HG03159 (cell line): Measurements from ENCODE around the gene ENOX1.

Experiments
- ATAC-seq: cut with Tn5 transposase; IDR thresholded peaks from one replicate; pipeline ENCODE4 v1.9.1; 2021; ENCODE audit warnings: mild to moderate bottlenecking, moderate library complexity; ENCODE audit not compliant: unreplicated experiment

Gene ENOX1

DNA sequence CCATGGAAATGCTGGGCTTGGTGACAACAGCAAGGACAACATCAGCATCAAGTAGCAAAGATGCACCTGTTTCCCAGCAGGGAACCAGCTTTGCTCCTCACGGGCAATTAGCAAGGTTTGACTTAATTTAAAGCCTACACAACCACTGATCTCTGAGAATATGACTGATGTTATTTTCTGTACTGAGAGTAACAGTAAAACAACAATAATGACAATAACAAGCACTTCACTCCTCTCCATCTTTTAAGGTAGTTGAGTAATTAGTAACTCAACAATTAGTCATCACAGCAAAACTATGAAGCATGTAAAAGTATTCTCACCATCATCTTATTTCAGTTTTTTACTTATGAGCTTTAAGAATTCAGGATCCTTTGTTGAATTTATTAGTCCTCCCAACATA lies 37.3 kb downstream of the ENOX1 start:
- ATAC-seq: no peak

DNA sequence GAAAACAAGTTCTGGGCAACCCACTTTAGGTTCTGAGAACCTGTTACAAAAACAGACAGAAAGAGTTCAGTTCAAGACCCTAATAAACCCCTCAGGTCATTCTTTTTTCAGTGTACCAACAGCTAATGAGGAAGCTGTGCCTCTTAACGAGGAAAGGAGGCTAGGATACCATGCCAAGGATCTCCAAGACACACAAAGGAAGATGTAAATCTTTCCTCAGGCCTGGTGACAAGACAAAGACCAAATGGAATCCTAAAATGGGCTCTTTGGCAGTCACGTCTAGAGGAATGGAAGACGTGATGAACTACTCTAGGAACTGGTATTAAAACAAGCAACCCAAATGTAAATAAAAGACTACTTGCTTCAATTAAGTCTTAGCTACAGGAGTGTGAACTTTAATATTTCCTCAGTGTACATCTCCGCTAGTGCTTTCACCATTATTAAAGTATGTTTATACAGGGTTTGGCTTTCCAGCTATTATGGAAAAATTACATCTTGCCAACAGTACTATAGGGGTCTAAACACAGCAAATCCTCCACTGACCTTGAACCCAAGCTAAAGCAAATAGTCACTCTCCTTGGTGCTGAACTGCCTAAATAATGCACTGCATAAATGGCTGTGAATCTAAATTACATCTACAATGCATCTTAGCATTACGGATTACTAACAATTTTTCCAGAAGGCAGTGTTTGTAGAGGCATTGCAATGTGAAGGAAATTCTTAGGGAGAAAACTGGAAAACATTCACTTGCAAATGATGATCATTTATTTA lies 42.3 kb downstream of the ENOX1 start:
- no peak for ATAC-seq

DNA sequence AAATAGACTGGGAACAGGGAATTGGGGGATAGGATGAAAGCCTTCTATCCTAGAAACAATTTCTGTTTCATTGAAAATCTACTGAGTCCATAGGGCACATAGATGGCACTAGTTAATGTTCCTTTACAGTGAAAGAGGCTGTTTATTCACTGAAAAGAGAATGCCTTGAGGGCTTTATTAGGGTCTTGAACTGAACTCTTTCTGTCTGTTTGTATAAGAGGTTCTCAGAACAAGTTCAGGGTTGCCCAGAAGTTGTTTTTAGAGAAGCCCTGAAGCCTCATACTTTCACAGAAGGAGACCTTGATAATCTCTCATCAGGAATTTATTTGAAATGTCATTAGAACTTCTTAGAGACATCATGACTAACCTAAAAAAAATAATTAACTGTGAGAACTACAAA lies 43.9 kb downstream of the ENOX1 start:
- ATAC-seq: no peak

DNA sequence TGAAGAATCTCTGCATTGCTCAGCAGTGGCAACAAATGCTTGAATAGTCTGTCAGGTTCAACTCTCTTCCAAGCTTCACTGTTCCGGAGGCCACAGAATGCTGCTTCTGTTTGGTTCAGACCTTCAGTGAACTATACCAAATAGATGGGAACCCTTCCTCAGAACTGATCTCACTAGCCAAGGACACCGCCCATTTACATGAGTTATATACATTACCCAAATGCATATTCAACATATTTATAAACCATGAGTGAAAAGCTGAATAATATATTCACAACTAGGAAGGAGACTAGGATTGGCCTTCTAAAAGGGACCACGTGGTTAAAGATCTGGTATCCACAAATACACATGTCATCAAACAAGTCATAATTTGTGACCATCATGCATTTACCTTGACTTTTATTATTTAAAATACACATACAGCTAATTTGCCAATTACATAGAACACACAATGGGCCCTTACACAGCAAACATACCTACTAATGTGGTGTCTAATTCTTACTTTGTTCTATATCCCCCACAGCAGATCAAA lies 49.3 kb downstream of the ENOX1 start:
- no peak for ATAC-seq

DNA sequence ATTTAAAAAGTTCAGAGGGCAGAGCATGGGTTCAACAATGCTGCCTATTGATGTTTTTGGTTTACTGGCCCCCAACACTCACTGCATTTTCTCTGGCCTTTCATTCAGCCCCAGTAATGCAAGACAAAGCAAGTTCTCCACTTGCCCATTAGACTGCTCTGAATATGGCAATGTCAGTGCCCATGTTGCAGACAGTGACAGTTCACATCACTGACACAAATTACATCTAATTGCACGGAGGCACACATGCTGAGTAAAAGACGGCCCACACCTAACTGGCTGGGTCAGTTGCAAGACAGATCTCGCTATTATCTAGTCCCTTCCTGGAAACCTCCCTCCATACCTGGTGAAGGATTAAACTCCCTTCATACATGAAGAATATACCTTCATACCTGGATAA lies 54.0 kb downstream of the ENOX1 start:
- ATAC-seq: no peak

DNA sequence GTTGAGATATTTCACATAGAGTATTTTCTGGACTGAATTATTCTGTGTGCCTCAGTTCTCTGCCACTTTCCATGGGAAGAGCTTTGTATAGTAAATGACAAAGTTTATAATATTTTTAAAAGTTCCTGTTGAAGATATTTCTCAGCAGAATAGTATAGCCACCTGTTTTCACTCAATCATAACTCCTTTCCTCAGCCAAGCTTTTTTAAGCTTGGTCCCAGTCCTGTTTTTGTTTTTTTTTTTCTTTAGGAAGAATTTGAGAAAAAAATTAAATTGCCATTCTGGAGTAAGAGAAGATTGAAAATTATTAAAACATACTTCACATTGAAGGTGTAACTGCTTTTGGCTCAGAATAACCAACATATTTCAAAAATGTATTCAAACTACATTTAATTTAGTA lies 55.5 kb downstream of the ENOX1 start:
- no peak for ATAC-seq

DNA sequence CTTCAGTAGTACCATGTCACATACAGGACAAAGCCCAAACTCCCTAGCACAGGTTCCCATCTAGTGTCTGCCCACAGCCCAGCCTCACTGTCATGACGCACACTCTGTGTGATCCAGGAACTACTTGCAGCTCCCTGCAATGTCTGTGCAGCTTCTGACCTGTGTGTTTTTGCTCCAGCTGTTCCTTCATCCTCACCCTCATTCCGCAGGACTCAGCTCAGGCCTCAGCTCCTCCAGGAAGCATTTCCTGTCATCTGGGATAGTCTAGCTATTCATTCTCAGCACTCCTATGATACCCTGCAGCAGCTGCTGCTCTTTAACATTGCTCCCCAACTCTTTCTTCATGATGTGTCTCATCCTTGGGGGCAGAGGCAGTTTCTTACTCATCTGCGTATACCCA lies 56.1 kb downstream of the ENOX1 start:
- no peak for ATAC-seq

DNA sequence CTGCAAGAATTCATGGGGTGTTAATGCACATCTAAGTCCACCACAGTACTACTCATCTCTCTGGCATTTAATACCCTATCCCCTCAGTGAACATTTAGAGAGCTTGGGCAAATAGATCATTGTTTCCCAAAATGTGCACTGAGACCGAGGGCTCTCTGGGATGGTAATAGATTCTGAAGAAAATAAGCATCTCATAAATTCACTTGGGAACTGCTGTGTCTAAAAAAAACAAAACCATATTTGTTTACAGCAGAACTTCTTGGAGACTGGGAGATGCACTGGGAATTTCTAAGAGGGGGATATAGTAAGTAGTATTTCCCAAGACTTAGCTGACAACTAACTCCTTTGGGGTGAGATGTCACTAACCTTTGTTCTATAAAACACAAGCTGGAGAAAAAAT lies 58.4 kb downstream of the ENOX1 start:
- ATAC-seq: no peak

DNA sequence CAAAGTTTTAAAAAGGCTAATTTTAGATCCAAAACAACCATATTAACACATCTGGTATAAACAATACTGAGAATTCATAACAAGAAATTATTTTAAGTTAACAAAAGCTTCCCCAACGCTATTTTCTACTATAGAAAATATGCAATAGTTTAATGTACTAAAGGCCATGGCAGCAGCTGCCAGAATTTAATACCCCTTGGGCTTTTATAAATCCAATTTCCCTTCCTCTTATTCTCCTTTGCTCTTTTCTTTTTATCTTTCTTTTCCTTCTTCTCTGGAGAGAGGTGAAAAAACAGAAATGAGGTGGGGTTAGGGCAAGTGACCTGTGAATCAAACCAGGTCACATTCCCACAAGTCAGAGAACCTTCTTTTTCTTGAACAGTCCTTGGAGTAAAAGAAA lies 58.9 kb downstream of the ENOX1 start:
- ATAC-seq: no peak

DNA sequence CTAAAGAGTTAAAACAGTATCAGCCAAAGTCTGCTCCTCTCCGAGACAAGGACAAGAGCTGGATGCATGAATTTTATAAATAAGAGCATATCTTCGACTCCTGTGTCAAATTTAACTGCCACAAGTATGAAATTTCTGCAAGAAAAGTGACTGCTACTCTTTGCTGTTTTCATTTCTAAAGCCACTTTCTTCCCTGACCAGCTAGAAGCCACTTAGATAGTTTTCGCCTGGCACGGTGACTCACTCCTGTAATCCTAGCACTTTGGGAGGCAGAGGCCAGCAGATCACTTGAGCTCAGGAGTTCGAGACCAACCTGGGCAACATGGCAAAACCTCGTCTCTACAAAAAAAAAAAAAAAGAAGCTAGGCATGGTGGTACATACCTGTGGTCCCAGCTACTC lies 61.3 kb downstream of the ENOX1 start:
- ATAC-seq: no peak

DNA sequence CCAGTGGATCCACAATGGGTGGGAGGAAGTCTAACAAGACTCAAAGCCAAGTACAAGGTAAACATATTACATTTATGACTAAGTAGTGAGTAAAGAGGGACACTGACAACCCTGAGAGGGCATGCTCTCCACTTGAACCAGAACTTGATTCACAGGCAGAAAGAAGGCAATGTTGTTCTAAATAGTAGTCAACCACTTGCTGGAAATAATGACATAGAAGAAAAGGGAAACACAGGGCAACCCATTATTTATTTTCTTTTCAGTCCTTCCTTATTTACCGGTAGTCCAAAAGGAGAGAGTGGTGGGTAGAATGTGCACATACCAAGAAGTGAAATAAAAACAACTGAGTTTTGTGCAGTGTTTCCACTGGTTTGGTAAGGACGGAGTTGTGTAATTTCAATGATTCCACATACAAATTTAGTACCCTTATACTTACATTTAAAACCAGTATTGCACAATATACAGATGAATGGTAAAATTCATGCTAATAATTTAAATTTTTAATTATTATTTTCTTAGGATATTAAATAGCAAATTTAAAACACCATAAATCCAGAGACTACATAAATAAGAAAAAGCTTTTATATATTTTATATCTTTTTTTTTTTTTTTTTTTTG lies 65.9 kb downstream of the ENOX1 start:
- ATAC-seq: no peak

DNA sequence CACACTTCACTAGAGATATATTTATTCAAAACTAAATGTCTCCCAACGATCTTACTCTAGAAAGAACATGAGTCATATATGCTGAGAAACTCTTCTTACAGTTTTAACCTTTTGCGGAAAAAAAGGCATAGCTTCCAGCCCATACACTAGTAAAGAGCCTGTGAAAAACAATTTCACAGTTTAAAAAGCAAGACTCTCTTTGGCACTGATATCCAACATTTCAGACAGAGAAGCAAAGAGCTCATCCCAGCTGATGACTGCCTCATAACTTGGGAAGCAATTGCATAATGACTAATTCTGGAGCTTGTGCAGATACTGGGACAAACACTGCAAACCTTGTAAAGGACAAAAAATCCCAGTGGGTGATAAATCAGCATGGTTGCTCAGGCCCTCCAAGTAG lies 88.0 kb downstream of the ENOX1 start:
- no peak for ATAC-seq

DNA sequence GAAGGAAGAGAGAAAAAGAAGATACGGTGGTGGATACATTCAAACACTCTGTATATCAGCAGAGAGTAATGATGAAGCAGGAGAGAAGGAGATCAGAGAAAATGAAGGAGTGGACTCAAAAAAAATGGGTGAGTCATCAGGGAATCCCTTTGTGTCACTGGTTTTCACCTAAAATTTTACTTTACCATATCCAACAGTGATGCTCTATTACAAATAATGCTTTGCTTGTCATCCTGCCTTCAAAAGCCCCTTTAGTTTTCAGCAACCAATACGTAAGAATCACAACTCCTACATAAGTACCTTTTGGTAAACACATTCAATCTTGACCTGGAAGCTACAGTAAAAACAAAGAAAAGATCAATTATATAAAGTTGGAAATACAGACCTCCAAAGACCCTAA lies 88.8 kb downstream of the ENOX1 start:
- ATAC-seq: no peak

DNA sequence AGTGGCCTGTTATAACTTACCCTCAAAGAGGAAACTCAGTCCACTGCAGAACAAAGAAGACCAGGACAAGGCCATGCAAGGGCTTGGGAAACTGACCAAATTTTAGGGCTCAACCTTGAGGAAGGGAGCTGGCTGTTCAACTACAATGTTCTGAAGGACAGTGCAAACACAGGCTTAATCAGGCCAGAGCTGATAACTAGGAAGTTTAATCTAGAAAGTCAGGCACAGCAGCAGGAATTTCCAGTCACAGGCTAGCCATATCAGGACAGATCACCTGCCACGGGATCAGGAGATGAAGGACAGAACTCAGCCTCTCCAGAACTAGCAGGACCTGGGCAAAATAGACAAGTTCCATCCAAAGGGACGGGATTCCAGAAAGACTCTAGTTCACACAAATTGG lies 89.4 kb downstream of the ENOX1 start:
- no peak for ATAC-seq

DNA sequence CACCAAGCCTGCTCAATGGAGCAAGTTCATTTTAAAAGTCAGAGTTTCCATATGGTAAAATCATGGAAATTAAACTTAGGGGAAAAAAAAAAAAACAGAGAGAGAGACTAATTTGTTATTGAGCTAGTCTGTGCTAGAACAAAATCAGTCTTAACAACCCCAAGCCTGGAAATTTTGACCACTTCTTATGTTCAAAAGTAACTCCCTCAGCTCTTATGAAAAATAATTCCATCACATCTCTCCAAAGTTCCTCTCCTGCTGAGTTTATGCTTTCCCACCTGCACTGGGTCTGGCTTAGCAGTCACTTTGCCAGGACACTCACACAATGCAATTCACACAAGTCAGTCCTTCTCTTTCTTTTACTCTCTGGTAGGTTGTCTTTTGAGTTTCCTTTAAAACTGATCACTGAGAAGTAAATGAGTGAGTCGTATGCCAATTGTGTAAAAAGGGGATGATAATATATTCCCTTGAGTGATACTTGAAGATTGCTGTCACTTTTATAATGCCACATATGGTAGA lies 92.6 kb downstream of the ENOX1 start:
- no peak for ATAC-seq

DNA sequence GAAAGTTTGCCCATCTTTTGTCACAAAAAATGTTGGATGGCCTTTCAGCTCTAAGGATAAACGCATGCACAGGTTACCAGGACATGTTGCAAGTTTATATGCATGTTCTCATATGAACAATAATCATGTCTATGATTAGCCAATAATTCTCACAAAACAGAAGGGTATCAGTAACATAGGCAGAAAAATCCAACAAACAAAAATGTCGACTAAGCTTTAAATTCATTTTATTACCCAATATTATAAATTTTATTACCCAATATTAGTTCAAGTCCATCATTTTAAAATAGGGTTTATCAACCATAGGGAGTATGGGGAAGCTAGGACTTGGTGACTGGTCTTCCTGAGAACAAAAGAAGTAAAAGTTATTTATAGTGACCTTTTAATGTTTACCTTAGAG lies 93.1 kb downstream of the ENOX1 start:
- no peak for ATAC-seq

DNA sequence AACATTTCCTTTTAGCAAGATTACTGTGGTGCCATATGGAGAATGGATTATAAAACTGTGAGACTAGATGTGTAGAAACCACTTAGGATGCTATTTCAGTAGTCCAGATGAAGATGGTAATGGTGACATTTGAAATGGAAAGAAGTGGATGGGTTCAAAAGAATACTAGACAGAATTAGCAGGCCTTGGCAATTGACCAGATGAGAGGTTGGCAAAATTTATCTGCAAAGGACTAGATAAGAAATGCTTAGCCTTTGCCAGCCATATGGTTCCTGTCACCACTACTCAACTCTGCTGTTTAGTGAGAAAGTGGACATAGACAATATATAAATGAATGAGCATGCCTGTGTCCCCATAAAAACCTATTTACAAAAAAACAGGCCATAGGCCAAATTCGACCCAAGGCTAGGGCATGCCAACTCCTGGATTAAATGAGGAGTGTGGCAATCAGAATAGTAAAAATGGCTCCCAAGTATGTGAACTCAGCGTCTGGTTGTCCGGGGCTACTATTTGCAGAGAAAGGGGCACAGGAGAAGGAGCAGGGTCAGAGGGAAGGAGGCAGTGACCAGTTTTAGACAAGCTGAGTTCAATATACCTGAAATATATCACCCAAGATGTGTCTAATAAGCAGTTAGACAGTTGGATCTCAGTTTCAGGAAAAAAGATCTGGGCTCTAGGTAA lies 98.4 kb downstream of the ENOX1 start:
- ATAC-seq: no peak

DNA sequence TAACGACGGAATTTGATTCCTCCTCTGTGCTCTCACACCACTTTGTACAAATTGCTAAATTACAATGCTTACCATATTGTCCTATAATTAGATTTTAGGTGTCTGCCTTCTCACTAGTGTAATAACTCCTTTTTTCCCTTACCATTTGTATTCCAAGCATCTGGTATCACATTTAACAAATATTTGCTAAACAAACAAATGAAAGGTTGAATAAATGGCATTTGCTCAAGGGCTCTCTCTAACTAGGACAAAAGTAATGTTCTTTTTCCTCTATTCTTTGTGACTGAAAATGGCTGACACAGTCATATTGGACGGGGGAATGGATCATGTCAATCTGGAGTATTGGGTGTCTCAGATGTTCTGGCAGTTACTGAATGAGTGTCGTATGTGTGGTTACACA lies 99.7 kb downstream of the ENOX1 start:
- no peak for ATAC-seq

DNA sequence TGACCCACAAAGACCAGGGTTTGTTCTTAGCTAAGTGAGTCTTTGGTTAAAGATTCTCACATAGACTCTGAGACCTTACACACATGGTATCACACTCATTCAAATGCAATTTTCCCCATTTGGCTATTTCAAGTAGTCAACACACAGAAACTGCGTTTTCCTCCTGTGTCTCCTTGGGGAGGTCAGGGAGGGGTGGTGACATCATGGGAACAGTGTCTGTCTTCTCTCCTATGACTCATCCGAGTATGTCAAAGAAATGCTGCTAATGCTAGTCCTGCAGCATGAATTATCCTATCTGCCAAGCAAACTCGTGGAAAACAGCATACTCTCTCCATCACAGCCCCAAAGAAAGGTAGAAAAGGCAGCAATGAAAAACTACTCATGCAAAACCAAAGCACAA lies 100.2 kb downstream of the ENOX1 start:
- ATAC-seq: no peak

DNA sequence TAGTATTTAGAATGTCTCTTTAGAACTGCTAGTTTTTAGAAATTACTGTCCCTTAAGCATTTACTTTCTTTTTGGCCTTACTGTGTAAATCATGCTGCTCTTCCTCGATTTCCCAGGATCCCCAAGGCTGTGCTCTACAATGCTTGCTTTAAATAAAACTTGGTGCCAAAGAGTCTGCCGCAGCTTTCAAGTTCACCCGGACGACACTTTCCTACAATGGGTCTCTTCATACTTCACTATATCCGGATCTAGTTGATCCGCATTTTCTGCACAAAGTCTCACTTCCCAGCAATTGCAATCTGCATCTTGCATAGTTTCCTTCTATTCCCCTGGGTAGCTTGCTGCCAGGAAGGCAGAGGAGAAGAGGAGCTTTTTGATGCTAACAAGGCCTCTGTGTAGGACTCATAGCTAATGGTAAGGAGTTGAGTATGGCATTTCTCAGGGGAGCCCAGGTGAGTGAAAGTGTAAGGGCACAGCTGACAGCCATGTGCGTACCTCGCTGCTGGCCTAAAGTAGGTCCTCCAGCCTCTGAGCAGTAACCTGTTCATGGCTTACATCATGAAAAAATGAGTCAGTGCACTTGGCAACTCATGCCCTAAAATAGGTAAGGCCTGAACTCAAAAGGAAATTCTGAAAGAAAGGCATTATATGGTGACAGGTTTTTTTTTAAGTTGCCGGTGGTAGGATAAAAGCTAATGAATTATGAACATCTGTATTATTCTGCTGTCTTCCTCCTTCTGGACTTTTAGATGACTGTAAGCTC lies 101.6 kb downstream of the ENOX1 start:
- ATAC-seq: no peak

DNA sequence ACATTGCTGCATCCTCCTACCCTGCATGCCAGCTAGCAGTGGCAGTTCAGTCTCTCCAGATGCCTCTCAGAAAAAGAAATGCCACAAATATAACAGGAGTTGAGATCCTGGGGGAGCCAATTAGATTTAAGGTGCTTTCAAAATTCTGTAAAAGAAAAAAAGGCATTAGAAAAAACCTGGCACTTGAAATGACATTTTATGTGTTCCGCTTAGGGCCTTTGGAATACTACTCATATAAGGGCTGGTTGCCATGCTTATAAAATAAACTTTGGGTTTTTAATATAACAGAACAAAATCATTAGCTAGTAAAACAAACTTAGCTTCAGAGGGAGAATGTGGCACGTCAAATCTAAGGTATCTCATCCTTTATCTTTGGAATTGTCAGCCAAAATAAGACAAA lies 104.1 kb downstream of the ENOX1 start:
- no peak for ATAC-seq
